ENCODE results near the gene KIAA1328. TPM values are rescaled to one million over a fixed set of nuclear protein-coding genes. Genes with fewer than 3 reads are reported as not detected.

Gene KIAA1328
- total RNA-seq, 1 donor from 2014 or later, result 9.5 TPM

GRCh38 chr18:37230768-37231167 lies 401.8 kb downstream of the KIAA1328 start:
- Mint-ChIP-seq H3K27me3 (ENCODE audit: unreplicated experiment) (peaks cover 4% of the 10 kb centered on the region), H3K36me3 (ENCODE audit: unreplicated experiment) (peaks cover 7% of the 10 kb centered on the region), H3K4me1 (ENCODE audit: low read depth, unreplicated experiment) (no peaks in the 10 kb centered on the region), H3K9me3 (ENCODE audit: unreplicated experiment) (peaks cover 2% of the 10 kb centered on the region), H3K27ac (ENCODE audit: unreplicated experiment) (no peak overlapping the region), H3K4me3 (ENCODE audit: unreplicated experiment) (no peak overlapping the region)
- TF ChIP-seq CTCF (IDR thresholded peaks at IDR 0.05; ENCODE audit: partially characterized antibody, unreplicated experiment), result no peak
- DNase-seq, result no peak

DNA sequence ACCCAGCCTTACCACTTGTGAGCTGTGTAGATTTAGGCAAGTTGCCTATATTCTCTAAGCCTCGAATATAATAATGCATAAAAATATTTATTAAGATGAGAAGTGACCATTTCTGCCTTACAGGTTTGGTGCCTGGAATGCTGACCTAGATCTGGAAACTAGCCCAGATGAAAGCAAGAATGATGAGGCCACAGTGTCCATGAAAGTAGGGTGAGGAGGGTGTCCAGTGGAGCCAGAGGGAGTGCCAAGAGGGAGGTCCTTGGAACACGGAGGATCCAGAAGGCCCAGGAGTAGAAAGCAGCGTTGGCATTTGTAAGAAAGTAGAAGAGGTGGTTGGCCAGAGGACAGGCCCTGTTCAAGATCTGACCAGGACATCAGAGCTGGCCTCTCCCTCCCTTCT lies 402.3 kb downstream of the KIAA1328 start:
- H3K36me3 Mint-ChIP-seq (ENCODE audit: unreplicated experiment), result peaks cover 7% of the 10 kb centered on the region
- H3K9me3 Mint-ChIP-seq (ENCODE audit: unreplicated experiment), result peaks cover 2% of the 10 kb centered on the region
- H3K27me3 Mint-ChIP-seq (ENCODE audit: unreplicated experiment), result peaks cover 4% of the 10 kb centered on the region
- no peak overlapping the region for H3K4me3 Mint-ChIP-seq (ENCODE audit: unreplicated experiment)
- no peaks in the 10 kb centered on the region for H3K4me1 Mint-ChIP-seq (ENCODE audit: low read depth, unreplicated experiment)
- no peak for TF ChIP-seq CTCF (IDR thresholded peaks at IDR 0.05; ENCODE audit: partially characterized antibody, unreplicated experiment)
- DNase-seq, result no peak
- no peak overlapping the region for H3K27ac Mint-ChIP-seq (ENCODE audit: unreplicated experiment)

- H3K27me3 Mint-ChIP-seq (ENCODE audit: unreplicated experiment), result peaks cover 6% of the 10 kb centered on the region
- no peak overlapping the region for H3K4me3 Mint-ChIP-seq (ENCODE audit: unreplicated experiment)
- H3K9me3 Mint-ChIP-seq (ENCODE audit: unreplicated experiment), result peaks cover 2% of the 10 kb centered on the region
- H3K27ac Mint-ChIP-seq (ENCODE audit: unreplicated experiment), result no peak overlapping the region
- H3K4me1 Mint-ChIP-seq (ENCODE audit: low read depth, unreplicated experiment), result no peaks in the 10 kb centered on the region
- no peak for TF ChIP-seq CTCF (IDR thresholded peaks at IDR 0.05; ENCODE audit: partially characterized antibody, unreplicated experiment)
- H3K36me3 Mint-ChIP-seq (ENCODE audit: unreplicated experiment), result no peaks in the 10 kb centered on the region
- no peak for DNase-seq
These were observed 406.7 kb downstream of the KIAA1328 start for GRCh38 chr18:37235583-37235982.

DNA sequence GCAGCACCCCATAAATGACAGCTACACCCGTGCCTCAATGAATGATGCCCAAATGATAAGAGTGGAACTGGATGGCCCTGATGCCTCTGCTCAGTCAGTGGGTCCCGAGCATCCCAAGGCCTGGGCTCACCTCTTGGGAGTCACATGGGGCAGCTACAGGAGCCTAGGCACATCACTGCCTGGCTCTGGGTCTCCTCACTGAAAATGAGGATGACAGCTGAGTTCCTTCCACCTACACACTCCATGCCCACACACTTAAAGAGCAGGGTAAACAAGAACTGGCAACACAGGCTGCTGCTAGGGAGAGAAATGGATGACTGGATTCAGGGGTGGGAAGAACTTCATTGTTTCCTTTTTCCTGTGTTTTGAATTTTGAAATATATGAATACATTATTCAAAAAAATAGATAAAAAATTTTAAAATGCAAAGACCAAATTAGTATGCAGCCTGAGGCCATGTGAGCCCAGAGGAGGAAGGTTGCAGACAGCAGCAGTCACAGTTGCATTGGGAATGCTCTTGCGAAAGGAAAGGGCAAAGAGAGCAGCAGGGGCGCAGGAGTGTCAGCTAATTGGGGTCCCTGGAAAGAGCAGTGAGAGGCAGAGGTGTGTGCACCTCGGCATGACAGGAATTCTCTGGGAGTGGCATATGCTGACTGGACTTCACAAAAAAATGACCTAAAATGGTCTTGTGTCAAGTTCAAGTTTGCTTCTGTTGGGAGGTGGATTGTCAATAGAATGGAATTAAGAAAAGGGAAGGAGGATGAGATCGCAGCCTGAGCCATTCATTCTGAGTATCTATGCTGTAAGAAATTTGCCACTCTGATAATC lies 409.6 kb downstream of the KIAA1328 start:
- Mint-ChIP-seq H3K27me3 (ENCODE audit: unreplicated experiment) (peaks cover 8% of the 10 kb centered on the region), H3K36me3 (ENCODE audit: unreplicated experiment) (no peaks in the 10 kb centered on the region), H3K4me1 (ENCODE audit: low read depth, unreplicated experiment) (no peaks in the 10 kb centered on the region), H3K27ac (ENCODE audit: unreplicated experiment) (no peak overlapping the region), H3K4me3 (ENCODE audit: unreplicated experiment) (no peak overlapping the region), H3K9me3 (ENCODE audit: unreplicated experiment) (peaks cover 2% of the 10 kb centered on the region)
- TF ChIP-seq CTCF (IDR thresholded peaks at IDR 0.05; ENCODE audit: partially characterized antibody, unreplicated experiment), result no peak
- DNase-seq, result no peak

DNA sequence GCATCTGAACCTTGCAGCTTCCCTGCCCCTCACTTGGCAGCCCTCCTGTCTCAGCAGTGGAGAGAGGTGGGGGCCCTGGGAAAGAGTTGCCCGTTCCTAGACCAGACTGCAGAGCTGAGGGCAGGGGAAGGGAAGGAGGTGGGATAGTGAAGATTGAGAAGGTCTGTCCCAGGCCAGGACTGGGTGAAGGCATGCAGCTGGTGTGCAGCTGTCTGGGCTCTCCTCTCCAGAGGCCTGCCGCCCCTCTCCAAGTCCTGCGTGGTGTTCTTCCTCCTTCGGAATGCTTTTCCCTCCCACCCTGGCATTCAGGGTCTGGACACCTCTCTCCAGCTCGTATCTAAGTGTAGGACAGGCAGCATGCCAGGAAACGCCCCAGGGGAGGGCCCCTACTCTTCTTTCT lies 413.2 kb downstream of the KIAA1328 start:
- no peak for TF ChIP-seq CTCF (IDR thresholded peaks at IDR 0.05; ENCODE audit: partially characterized antibody, unreplicated experiment)
- Mint-ChIP-seq H3K27me3 (ENCODE audit: unreplicated experiment) (peaks cover 7% of the 10 kb centered on the region), H3K4me1 (ENCODE audit: low read depth, unreplicated experiment) (no peaks in the 10 kb centered on the region), H3K27ac (ENCODE audit: unreplicated experiment) (no peak overlapping the region), H3K36me3 (ENCODE audit: unreplicated experiment) (no peaks in the 10 kb centered on the region), H3K9me3 (ENCODE audit: unreplicated experiment) (no peaks in the 10 kb centered on the region), H3K4me3 (ENCODE audit: unreplicated experiment) (no peak overlapping the region)
- DNase-seq, result no peak
